HG03520 (cell line): ENCODE data around the gene EME1.
"Not testable (repeated sequence)": the region's sequence is repeated elsewhere in the genome, so short reads cannot be mapped to it uniquely, and the experiment has no call there.

Source experiments
- ATAC-seq: cut with Tn5 transposase; IDR thresholded peaks from one replicate; pipeline ENCODE4 v1.9.1; 2021; ENCODE audit warnings: mild to moderate bottlenecking, moderate library complexity; ENCODE audit not compliant: unreplicated experiment

The EME1 gene

DNA sequence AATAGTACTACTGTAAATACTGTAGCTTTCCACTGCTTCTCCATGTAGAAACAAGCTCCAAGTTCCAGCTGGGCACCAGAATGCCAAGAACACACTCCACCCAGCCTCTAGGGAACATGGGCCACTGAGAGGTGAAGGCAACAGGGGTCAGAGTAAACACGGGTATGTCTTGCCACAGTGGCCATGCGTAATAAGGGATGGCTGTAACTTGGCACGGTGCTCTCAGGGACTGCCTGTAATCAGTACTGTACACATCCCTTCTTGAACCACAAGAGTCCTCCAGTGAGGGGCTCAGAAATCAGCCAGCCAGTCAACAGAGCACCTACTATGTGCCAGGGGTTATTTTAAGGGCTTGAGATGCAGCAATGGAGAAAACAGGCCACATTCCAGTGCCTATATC, 13.5 kb downstream of the EME1 start:
- ATAC-seq, result no peak

DNA sequence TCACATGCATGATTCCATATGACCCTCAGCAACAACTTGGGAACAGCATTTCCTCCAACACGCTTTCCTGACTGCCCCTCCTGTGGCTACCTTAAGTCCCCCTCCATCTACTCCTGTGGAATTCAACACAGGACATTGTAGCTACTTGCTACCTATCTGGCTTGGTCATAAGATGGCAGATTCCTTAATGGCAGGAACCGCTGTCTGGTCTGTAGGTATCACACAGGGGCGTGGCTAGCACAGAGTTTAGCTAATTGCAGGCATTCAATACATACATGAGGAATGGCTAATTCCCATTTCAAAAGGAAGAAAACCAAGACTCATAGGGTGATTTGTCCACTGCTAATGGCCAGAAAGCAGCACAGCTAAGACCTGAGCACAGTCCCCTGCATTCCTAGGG, 15.7 kb downstream of the EME1 start:
- no peak for ATAC-seq

DNA sequence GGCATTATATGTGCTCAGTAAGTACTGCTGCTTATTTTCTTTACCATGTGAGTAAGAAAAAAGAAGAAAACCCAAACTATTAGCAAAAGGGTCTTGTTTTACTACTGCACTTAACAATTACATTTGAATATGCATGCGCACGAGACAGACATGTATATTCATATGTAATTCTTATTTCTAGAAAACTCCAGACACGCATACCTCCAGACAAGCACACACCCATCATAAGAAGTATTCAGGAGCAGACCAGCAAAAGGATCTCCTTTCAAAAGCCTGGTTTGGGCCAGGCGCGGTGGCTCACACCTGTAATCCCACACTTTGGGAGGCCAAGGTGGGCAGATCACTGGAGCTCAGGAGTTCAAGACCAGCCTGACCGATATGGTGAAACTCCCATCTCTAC, 16.5 kb downstream of the EME1 start:
- ATAC-seq, result no peak

DNA sequence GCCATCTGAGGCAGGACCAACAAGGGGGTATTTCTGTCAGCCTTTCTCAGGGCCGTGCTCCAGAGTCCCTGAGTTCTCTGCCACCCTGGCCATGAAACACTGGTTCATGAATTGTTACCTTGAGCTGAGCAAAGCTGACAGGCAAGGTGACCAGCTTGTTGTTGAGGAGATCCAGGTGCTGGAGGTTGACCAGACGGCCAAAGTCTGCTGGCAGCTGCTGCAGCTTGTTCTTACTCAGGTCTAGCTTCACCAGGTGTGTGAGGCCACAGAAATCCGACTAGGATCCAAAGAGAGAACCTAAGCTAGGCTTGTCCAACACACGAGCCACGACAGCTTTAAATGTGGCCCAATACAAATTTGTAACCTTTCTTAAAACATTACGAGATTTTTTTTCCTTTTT, 19.6 kb downstream of the EME1 start:
- no peak for ATAC-seq

DNA sequence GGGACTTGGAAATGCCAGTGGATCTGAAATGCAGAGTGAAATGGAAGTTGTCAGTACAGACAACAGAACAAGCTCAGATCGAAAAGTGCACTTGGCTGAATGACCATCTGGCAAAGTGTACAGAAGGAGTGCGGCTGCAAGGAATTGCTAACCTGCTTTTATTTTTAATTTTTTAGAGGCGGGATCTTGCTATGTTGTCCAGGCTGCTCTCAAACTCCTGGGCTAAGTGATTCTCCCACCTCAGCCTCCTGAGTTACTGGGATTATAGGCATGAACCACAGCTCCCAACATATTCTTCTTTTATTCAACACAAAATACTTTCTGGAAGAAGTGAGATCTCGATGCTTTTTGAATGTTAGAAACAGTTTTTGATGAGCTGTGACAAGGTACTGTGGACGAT, 20.7 kb downstream of the EME1 start:
- ATAC-seq, result no peak

DNA sequence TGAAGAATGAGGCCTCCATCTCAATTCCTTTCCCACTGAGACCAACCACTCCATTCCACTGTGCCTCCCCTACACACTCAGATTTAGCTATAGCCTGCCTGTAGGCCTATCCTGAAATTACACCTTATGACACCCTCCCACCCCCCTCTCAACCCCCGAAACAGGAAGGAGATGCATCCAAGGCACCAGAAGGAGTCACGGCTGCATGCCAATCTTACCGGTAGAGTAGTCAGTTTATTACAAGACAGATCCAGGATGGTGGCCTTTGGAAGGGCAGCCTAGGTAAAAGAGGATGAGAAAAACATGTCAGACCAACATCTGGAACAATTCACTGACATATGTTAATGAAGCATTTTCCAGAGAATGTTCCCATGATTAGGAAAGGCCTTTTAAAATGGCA, 21.7 kb downstream of the EME1 start:
- no peak for ATAC-seq

DNA sequence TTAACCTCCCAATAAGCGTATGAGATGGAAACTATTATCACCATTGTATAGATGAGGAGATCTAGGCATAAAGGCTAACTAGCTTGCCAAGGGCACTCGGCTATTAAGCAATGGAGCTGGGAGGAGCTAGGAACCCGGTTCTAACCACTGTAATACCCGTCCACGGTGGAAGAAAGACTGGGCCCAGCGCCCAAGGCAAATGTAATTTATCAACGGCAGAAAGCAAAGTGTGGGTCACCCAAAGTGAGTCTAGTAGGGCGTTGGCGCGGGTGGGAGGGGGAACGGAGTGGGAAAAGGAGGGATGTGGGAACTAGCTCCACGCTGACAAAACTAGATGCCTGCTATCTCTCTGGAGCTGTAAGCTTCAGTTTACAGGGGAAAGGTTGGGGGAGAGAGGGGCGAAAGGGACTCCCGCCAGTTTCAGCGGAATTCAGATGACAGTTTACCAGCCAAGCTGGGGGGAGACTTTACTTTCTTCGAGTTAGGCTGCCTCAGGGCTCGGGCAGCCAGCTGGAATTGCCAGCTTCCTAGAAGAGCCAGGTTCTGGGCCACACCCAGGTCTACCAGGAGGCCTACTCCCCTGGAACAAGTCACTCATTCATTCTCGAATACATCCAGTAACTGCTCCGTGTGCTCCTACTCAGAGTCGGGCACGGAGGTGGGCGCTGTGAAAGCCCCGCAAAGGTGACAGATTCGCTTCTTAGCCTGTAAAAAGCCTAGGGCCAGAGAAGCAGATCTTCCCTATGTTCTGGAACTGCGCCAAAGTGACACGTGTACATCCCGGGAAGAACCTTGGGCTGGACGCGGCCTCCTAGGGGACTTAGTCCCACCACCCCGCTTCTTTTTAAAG, 23.5 kb downstream of the EME1 start:
- no peak for ATAC-seq

DNA sequence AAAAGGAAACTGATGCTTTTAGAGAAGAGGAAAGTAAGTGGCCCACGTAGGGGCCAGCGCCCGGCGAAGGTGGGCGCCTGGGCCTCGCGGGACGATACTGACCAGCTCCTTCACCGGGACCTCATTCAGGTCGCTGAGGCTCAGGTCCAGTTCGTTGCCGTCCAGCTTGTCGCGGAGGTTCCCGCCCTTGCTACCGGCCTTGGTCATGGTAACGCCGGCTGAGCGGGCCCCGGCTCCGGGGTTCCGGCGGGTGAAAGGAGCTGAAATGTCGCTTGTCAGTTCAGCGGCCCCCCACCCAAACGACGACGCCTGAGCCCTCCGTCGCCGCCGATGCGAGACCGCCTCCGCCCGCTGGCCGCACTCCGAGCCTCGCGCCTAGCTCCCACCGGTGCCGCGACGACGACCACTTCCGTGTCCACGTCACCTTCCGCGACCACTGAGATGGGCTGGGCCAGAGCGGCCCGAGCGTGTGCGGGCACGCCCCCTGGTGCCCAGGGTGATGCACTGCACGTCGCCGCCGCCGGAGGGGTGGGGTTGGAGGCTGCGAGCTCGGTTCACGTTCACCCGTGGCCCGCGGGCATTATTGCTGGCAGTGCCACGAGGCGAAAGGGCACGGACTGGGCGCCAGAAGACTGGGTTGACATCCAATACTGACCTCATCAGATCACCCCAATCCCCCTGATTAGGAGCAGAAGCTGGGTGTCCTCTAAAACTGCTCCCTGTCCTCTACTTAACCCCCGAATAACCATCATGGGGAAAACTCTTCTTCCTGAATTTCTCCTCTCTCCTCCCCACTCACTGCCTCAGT, 24.3 kb downstream of the EME1 start, which contains the start of gene LRRC59:
Gene LRRC59, minus strand, starts transcription at position 413 of the 808 bp plus-strand sequence. Its CDS starts 206 bp downstream, at position 207.
- peak; percentile 87 for ATAC-seq

DNA sequence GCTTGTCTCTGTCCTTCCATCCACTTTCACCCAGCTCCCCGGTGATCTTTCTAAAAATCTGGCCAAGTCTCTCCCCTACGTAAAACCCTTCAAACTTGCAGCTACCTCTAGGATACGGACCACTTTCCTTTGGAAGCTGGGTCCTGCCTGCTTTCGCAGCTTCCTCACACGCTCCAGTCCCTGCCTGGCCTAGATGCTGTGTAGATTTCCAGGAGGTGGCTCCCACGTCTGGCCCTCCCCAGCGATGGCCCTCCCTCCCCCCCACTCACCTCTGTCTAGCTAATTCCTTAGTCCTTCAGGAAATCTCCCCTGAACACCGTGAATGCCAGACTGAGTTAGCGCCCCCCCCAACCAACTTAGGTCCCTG, 24.9 kb downstream of the EME1 start:
- ATAC-seq, result no peak

DNA sequence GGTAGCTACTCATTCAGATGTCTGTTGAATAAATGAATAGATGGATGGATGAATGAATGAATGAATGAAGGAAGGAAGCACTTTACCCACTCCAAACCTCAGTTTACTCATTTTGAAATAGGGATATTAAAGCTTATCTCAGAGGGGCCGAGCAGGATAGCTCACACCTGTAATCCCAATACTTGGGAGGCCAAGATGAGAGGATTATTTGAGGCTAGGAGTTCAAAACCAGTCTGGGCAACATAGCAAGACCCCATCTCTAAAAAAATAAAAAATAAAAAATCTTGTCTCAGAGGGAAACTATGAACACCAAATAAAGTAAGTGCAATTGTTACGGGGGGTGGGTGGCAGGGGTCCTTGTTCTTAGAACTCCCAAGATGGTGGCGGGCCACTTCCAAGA, 25.6 kb downstream of the EME1 start:
- ATAC-seq, result not testable (repeated sequence)

DNA sequence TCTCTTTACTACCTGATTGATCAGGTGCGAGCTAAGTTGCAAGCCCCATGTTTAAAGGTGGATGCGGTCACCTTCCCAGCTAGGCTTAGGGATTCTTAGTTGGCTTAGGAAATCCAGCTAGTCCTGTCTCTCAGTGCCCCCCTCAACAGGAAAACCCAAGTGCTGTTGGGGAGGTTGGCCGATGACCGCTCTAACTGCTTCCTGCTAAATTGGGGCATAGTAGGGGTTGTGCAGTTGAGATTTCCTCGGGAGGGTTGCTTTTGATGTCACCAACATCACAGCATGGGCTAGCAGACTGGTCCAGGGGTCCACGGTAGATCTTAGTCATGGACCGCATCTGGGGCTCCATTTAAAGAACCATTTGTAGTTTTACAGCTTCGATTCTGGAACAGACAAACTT, 26.6 kb downstream of the EME1 start:
- not testable (repeated sequence) for ATAC-seq

DNA sequence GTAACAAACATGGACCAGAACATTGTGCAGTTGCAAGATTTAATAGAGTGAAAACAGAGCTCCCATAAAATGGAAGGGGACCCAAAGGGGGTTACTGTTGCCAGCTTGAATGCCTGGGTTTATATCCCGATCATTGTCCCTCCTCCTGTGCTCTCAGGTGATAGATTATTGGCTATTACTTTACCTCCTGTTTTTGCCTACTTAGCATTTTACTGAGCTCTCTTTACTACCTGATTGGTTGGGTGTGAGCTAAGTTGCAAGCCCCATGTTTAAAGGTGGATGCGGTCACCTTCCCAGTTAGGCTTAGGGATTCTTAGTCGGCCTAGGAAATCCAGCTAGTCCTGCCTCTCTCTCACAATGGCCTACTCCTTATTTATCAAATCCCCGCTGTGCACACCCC, 32.3 kb downstream of the EME1 start:
- ATAC-seq, result not testable (repeated sequence)

DNA sequence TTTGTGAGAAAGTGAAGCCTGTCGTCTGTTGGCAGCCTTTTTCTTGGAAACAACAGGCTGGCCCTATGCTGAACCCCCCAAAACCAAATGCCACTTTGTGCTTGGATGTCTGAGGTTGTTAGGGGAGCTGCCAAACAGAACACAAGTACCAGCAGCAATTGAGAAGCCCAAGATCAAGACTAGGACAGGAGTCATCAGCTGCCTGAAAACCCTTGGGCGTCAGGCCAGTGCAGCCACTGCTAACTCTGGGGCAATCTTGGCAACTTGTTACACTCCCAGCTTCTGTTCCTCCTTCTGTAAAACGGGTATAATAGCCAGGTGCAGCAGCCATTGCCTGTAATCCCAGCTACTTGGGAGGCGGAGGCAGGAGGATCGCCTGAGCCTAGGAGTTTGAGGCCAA, 33.5 kb downstream of the EME1 start:
- ATAC-seq, result no peak

DNA sequence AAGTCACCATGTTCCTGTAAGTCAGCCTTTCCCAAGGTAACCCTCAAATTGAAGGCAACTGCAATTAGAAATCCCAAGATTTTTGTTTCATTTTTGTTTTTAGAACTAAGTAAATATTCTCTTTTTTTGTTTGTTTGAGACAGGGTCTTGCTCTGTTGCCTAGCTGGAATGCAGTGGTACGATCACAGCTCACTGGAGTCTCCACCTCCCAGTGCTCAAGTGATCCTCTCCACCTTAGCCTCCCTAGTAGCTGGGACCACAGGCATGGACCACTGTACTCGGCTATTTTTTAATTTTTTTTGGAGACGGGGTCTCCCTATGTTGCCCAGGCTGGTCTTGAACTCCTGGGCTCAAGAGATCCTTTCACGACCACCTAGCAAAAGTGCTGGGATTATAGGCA, 34.9 kb downstream of the EME1 start:
- ATAC-seq, result no peak

DNA sequence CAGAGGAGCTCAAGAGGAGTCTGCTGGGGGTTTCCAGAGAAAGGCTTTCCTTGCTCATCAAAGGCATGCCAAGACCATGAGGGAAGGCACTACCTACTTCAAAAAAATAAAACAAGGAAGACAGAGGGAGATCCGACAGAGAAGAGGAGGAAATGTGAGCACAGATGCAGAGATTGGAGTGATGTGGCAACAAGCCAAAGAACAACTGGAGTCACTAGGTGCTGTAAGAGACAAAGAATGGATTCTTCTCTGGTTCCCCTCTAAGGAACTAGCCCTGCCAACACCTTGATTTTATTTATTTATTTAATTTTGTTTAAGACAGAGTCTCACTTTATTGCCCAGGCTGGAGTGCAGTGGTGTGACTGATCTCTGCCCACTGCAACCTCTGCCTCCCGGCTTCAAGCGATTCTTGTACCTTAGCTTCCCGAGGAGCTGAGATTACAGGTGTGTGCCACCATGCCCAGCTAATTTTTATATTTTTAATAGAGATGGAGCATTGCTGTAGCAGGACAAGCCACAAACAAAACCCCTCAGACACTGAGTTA, 39.2 kb downstream of the EME1 start:
- ATAC-seq, result no peak

DNA sequence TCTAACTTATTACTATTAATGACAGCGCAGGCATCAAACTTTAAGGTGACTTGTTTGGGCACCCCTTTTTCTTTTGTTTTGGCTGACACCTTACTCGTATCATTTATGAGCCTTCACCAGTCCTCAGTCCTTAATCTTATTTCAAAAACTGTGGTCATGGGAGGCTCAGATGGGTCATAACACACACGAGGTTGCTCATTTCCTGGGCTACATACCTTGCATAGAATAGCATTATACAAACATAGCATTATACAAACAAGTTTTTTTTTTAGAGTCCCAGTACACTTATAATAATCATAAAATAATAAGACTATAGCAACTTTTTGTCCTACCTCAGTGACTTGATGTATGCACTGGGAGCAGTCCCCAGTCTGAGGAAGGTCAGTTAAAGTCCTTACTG, 41.8 kb downstream of the EME1 start:
- no peak for ATAC-seq

DNA sequence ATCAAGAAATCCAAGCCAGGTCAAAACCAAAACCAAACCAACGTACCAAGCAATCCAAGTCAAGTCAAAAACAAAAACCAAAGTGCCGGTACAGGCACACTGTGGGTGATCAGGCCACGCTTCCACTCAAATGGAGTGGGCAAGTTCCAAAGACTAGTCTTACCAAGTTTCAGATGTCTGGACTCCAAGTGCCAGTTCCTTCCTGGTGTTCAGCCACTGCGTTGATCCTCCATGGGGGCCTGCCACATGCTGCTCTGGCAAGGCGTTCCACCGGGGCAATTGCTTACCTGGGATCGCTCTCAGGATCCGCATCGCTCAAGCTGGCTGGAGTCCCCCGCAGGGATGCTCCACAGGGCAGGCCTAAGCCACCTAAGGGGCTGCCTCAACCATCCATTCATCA, 46.5 kb downstream of the EME1 start:
- ATAC-seq, result not testable (repeated sequence)

DNA sequence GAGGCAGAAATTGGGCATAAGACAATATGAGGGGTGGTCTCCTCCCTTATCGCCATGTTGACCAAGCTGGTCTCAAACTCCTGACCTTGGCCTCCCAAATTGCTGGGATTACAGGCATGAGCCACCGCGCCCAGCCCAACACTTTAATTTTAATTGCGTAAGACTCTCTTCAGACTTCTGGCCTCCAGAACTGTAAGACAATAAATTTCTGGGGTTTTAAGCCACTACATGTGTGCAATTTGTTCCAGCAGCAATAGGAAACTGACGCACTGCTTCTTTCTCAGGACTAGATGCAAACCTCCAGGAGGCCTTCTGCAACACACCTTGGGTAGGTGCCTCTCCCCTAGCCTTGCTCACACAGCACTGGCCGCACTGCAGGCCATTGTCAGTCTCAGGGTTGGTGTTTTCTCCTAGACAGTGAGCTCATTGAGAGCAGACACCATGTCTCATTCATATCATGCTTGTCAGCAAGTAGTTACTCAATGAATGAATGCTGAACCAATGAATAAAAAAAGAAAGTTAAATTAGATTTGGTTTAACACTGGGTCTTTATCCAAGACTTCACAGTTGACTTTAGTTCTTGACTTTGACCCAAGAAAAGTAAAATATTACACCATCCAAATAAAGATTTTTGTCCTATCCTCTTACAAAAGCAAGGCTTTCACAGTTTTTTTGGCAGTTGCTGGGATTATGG, 47.5 kb downstream of the EME1 start:
- ATAC-seq, result no peak

DNA sequence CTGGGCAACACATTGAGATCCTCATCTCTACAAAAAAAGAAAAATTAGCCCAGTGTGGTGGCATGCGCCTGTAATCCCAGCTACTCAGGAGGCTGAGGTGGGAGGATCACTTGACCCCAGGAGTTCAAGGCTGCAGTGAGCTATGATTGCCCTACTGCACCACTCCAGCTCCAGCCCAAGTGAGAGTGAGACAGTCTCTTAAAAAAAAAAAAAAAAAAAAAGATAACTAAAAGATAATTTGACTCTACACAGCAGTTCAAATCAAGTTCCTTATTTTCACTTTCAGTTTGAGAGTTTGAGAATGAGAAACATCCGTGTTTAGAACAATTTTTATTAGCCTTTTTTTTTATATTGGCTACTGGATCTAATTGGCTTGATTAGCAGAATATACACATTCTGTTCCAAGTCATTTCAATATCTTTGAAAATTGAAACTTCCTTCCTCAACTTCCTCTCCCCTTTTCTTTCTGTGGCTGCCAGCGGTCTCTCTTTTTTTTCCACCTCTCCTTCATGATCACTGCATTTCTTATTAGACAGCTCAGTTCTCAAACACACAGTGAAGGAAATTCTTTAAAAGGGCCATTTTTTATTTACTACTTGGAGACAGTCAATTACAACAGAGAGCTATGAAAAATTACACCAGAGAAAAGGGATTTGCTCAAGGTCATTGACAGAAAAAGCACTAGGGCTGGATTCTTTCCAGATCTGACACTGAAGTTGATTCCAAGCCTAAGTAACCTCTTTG, 48.5 kb downstream of the EME1 start:
- no peak for ATAC-seq

DNA sequence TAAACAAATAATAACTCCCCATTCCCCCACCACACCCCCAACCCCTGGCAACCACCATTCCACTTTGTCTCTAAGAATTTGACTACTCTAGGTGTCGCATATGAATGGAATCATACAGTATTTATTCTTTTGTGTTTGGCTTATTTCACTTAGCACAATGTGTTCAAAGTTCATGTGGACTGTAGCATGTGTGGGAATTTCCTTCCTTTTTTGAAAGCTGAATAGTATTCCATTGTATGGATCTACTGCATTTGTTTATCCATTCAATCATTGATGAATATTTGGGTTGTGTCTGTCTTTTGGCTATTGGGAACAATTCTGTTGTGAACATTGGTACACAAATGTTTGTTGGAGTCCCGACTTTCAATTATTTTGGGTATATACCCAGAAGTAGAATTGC, 49.7 kb downstream of the EME1 start:
- ATAC-seq, result no peak
